Sigmoid colon (tissue), 7 donors: ENCODE measurements around the gene HPS6. TPM values are rescaled to one million over a fixed set of nuclear protein-coding genes. Genes with fewer than 3 reads are reported as not detected.

Experiments used
- DNase-seq: peaks from one replicate; pipeline ENCODE4 v3.0.0-alpha.2; 2019
- H3K27ac ChIP-seq, 4 donors: fragments of 200-600 bp; sonication (generic); one replicate each; pipeline ENCODE4 v1.5.1; 2016 to 2019; ENCODE audit warnings: mild to moderate bottlenecking in 1 of 4
- H3K27me3 ChIP-seq, 3 donors: fragments of 200-600 bp; sonication (generic); one replicate each; pipeline ENCODE4 v1.5.1; 2019; ENCODE audit warnings: mild to moderate bottlenecking in 1 of 3
- H3K36me3 ChIP-seq, 4 donors: fragments of 200-600 bp; sonication (generic); one replicate each; pipeline ENCODE4 v1.5.1; 2016 to 2019
- H3K4me1 ChIP-seq, 4 donors: fragments of 200-600 bp; sonication (generic); one replicate each; pipeline ENCODE4 v1.5.1; 2017 to 2019
- H3K4me3 ChIP-seq, 4 donors: fragments of 200-600 bp; sonication (generic); one replicate each; pipeline ENCODE4 v1.5.1; 2017 to 2019; ENCODE audit warnings: mild to moderate bottlenecking in 2 of 4, moderate library complexity in 1 of 4
- H3K9me3 ChIP-seq, 4 donors: fragments of 200-600 bp in 3 of 4; sonication (generic) in 3 of 4; one replicate each; pipeline versions ENCODE4 v1.5.1 to v1.6.1; 2013 to 2019
- CTCF ChIP-seq, 4 experiments: fragments of 450-650 bp in 3 of 4; fragments of 200-600 bp in 1 of 4; IDR thresholded peaks; one replicate each; pipeline ENCODE4 v1.5.1; 2016 to 2019; ENCODE audit warnings: antibody characterized with exemption in 4 of 4, mild to moderate bottlenecking in 3 of 4, moderate library complexity in 2 of 4
- EP300 ChIP-seq, 4 donors: sonication (generic); formaldehyde crosslinking; IDR thresholded peaks; one replicate each; pipeline ENCODE4 v1.6.1; 2017; ENCODE audit warnings: antibody characterized with exemption in 4 of 4
- POLR2A ChIP-seq, 2 donors: fragments of 450-650 bp; IDR thresholded peaks; one replicate each; pipeline ENCODE4 v1.6.1; 2016; ENCODE audit warnings: antibody characterized with exemption in 2 of 2, mild to moderate bottlenecking in 2 of 2, moderate library complexity in 2 of 2
- POLR2AphosphoS5 ChIP-seq, 4 donors: sonication (generic); formaldehyde crosslinking; IDR thresholded peaks; one replicate each; pipeline ENCODE4 v1.6.1; 2017; ENCODE audit warnings: antibody characterized with exemption in 4 of 4
- WGBS, 2 donors: extraction: QIAGEN DNeasy Blood & Tissue Kit; methylation state at CpG; one replicate each; pipeline ENCODE4 v1.1.7; 2013; 5-methylcytosine and 5-hydroxymethylcytosine counted together
- intact Hi-C: fragments of 100-400 bp; cut with DNase I; formaldehyde crosslinking; loops from one replicate; pipeline ENCODE4 v1.15.1; 2023
- polyA plus RNA-seq, 3 donors: library from polyadenylated mRNA; stranded (reverse); fragments of 200-250 nt; gene quantifications; one replicate each; pipeline ENCODE4 v1.2.3, GENCODE V29; 2013
- small RNA-seq, 3 donors: library from RNA; depleted of rRNA; stranded (forward); fragments of <200 nt; gene quantifications; one replicate each; pipeline ENCODE3, GENCODE V24; 2016
- total RNA-seq, 4 donors: library from RNA; depleted of rRNA; stranded (reverse); fragments of >200 nt; gene quantifications; one replicate each; pipeline ENCODE4 v1.1.0, GENCODE V29; 2016
- donor health status: healthy with polysubstance abuse.
- donor health status: Bipolar disorder and iron deficiency.
- donor health status: healthy.

Gene HPS6
- total and polyA plus RNA-seq, 7 donors: 9.0 to 18.9 (median 13.4) TPM

GRCh38 chr10:102115775-102116174, 50.6 kb downstream of the HPS6 start:
- Histone ChIP-seq H3K4me1 (peaks cover 0 to 73% (median 64%) of the 10 kb centered on the region in 4 donors), H3K36me3 (peaks cover 5 to 9% (median 8%) of the 10 kb centered on the region in 4 donors), H3K4me3 (peak overlapping the region in 2 of 4 donors; percentile 78 to 87), H3K9me3 (no peaks in the 10 kb centered on the region), H3K27ac (peak overlapping the region; percentile 94 to 100 (median 100)), H3K27me3 (no peaks in the 10 kb centered on the region)
- intact Hi-C loops: loop anchor here (5.0 kb wide), 2 partner anchors 298 to 512 kb away; partner anchors contain the start of gene OGA
- TF ChIP-seq POLR2A (IDR thresholded peaks at IDR 0.05) (no peak), POLR2AphosphoS5 (IDR thresholded peaks at IDR 0.05) (no peak), CTCF (IDR thresholded peaks at IDR 0.05) (no peak), EP300 (IDR thresholded peaks at IDR 0.05) (no peak)
- 2 to 6% methylated on average over 3 of the region's 3 CpGs for WGBS, 2 donors
- DNase-seq: no peak

GRCh38 chr10:102116656-102117055, 51.5 kb downstream of the HPS6 start:
- Histone ChIP-seq H3K27me3 (no peaks in the 10 kb centered on the region), H3K4me3 (peak overlapping the region; percentile 9 to 94 (median 88)), H3K36me3 (peaks cover 0 to under 1% (median 0%) of the 10 kb centered on the region in 4 donors), H3K27ac (peak overlapping the region; percentile 94 to 100 (median 100)), H3K9me3 (no peaks in the 10 kb centered on the region), H3K4me1 (peaks cover 0 to 82% (median 69%) of the 10 kb centered on the region in 4 donors)
- WGBS, 2 donors: 89 to 92% methylated on average over 1 of the region's 1 CpG
- intact Hi-C loops: loop anchor here (5.0 kb wide), 2 partner anchors 299 to 511 kb away; partner anchors contain the start of gene OGA
- TF ChIP-seq CTCF (IDR thresholded peaks at IDR 0.05): no peak
- TF ChIP-seq POLR2A (IDR thresholded peaks at IDR 0.05): no peak
- no peak for TF ChIP-seq EP300 (IDR thresholded peaks at IDR 0.05)
- TF ChIP-seq POLR2AphosphoS5 (IDR thresholded peaks at IDR 0.05): no peak
- no peak for DNase-seq

Small RNAs within 50 kb of the gene (small RNA-seq; reads per million reads assigned to genes)
- gene AL500527.1: 0 reads per million in 3 donors
- 0 reads per million in 3 donors for gene AL500527.2

Other genes starting within 250 kb of the HPS6 start
- 100 to 1,000 TPM; 124 to 143 (median 140) TPM for gene OGA, start 246.9 kb upstream of the HPS6 start, total RNA-seq
- gene OGA, start 246.9 kb upstream of the HPS6 start, polyA plus RNA-seq: 10 to 100 TPM; 15.7 to 60.5 (median 23.4) TPM
- 1 to 10 TPM; 1.8 to 7.1 (median 2.6) TPM for gene KCNIP2, start 221.5 kb upstream of the HPS6 start, total RNA-seq
- 1 to 10 TPM in 1 of 3 donors, not detected in 2; 3.3 TPM for gene KCNIP2, start 221.5 kb upstream of the HPS6 start, polyA plus RNA-seq
- gene ARMH3, start 9.2 kb upstream of the HPS6 start, total RNA-seq: 10 to 100 TPM; 18.5 to 23.2 (median 21.0) TPM
- gene ARMH3, start 9.2 kb upstream of the HPS6 start, polyA plus RNA-seq: 10 to 100 TPM; 17.4 to 22.8 (median 18.5) TPM
- gene LDB1, start 55.0 kb downstream of the HPS6 start, total RNA-seq: 10 to 100 TPM; 62.1 to 88.4 (median 76.4) TPM
- gene LDB1, start 55.0 kb downstream of the HPS6 start, polyA plus RNA-seq: 10 to 100 TPM; 10.4 to 34.0 (median 15.6) TPM
- 10 to 100 TPM; 11.0 to 39.9 (median 13.0) TPM for gene PPRC1, start 67.7 kb downstream of the HPS6 start, total RNA-seq
- 10 to 100 TPM in 1 of 3 donors, 1 to 10 TPM in 2; 4.2 to 22.2 (median 4.2) TPM for gene PPRC1, start 67.7 kb downstream of the HPS6 start, polyA plus RNA-seq
- 10 to 100 TPM; 30.2 to 50.0 (median 44.8) TPM for gene NOLC1, start 87.0 kb downstream of the HPS6 start, total RNA-seq
- gene NOLC1, start 87.0 kb downstream of the HPS6 start, polyA plus RNA-seq: 10 to 100 TPM; 14.4 to 51.4 (median 20.1) TPM
- under 1 TPM in 1 of 4 donors, not detected in 3; 0.71 TPM for gene ELOVL3, start 160.9 kb downstream of the HPS6 start, total RNA-seq
- under 1 TPM in 1 of 3 donors, not detected in 2; 0.45 TPM for gene ELOVL3, start 160.9 kb downstream of the HPS6 start, polyA plus RNA-seq
- not detected for gene PITX3, start 176.2 kb downstream of the HPS6 start, total RNA-seq
- gene PITX3, start 176.2 kb downstream of the HPS6 start, polyA plus RNA-seq: not detected
- gene GBF1, start 180.2 kb downstream of the HPS6 start, total RNA-seq: 10 to 100 TPM; 18.1 to 38.2 (median 21.4) TPM
- 10 to 100 TPM in 2 of 3 donors, 1 to 10 TPM in 1; 8.4 to 28.7 (median 14.8) TPM for gene GBF1, start 180.2 kb downstream of the HPS6 start, polyA plus RNA-seq